VCaP (cell line): Measurements from ENCODE around the gene CYP26C1.

Source experiments
- H3K27ac ChIP-seq: fragments of 450-650 bp; 2 replicates; pipeline ENCODE4 v1.5.1; 2017
- CTCF ChIP-seq: fragments of 450-650 bp; conservative IDR thresholded peaks from 2 replicates; pipeline ENCODE4 v1.5.1; 2017; ENCODE audit warnings: mild to moderate bottlenecking, moderate library complexity

CYP26C1 gene

GRCh38 chr10:93103953-93104352 lies 43.4 kb downstream of the CYP26C1 start:
- H3K27ac ChIP-seq: no peak overlapping the region
- TF ChIP-seq CTCF: no peak

GRCh38 chr10:93106631-93107072 lies 46.1 kb downstream of the CYP26C1 start:
- peak overlapping the region; percentile 11; the same call in 1 of the 2 replicates for H3K27ac ChIP-seq
- TF ChIP-seq CTCF: no peak

- TF ChIP-seq CTCF: no peak
- no peak overlapping the region for H3K27ac ChIP-seq
Measured at GRCh38 chr10:93110472-93111146, 50.0 kb downstream of the CYP26C1 start.

- TF ChIP-seq CTCF: no peak
- no peak overlapping the region for H3K27ac ChIP-seq
Measured at GRCh38 chr10:93113042-93113441, 52.4 kb downstream of the CYP26C1 start.

- TF ChIP-seq CTCF: peak; percentile 67
- no peak overlapping the region for H3K27ac ChIP-seq
Measured at GRCh38 chr10:93115661-93116383, 55.2 kb downstream of the CYP26C1 start.
